KOPT-K1 (cell line): Measurements from ENCODE around the gene NF1.
"Not testable (repeated sequence)": the region's sequence is repeated elsewhere in the genome, so short reads cannot be mapped to it uniquely, and the experiment has no call there.

Experiments used
- H3K27ac ChIP-seq: fragments of 200-600 bp; sonication (generic); 2 replicates; pipeline ENCODE4 v1.5.1; 2016; ENCODE audit warnings: antibody characterized with exemption, mild to moderate bottlenecking, low read depth, low read length; ENCODE audit not compliant: poor library complexity, severe bottlenecking
- H3K36me3 ChIP-seq: fragments of 200-600 bp; sonication (generic); 2 replicates; pipeline ENCODE4 v1.5.1; 2017; ENCODE audit warnings: antibody characterized with exemption, mild to moderate bottlenecking, low read length, moderate library complexity; ENCODE audit not compliant: insufficient read depth
- H3K9me3 ChIP-seq: fragments of 200-600 bp; sonication (generic); 2 replicates; pipeline ENCODE4 v1.5.1; 2017; ENCODE audit warnings: antibody characterized with exemption, low read length, mild to moderate bottlenecking; ENCODE audit not compliant: insufficient read depth, poor library complexity, severe bottlenecking

The NF1 gene

DNA sequence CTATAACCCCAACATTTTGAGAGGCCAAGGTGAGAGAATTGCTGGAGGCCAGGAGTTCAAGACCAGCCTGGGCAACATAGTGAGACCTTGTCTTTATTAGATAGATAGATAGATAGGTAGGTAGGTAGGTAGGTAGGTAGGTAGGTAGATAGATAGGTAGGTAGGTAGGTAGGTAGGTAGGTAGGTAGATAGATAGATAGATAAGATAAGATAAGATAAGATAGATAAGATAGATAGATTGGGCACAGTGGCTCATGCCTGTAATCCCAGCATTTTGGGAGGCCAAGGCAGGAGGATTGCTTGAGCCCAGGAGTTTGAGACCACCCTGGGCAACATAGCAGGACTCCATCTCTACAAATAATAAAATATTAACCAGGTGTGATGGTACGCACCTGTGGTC, 168.1 kb downstream of the NF1 start:
- peaks cover 42% of the 10 kb centered on the region for H3K36me3 ChIP-seq
- not testable (repeated sequence) for H3K9me3 ChIP-seq, H3K27ac ChIP-seq

- H3K9me3 ChIP-seq: no peaks in the 10 kb centered on the region
- no peak overlapping the region for H3K27ac ChIP-seq
- peaks cover 53% of the 10 kb centered on the region for H3K36me3 ChIP-seq
Observed at GRCh38 chr17:31266042-31266441, 171.3 kb downstream of the NF1 start.

DNA sequence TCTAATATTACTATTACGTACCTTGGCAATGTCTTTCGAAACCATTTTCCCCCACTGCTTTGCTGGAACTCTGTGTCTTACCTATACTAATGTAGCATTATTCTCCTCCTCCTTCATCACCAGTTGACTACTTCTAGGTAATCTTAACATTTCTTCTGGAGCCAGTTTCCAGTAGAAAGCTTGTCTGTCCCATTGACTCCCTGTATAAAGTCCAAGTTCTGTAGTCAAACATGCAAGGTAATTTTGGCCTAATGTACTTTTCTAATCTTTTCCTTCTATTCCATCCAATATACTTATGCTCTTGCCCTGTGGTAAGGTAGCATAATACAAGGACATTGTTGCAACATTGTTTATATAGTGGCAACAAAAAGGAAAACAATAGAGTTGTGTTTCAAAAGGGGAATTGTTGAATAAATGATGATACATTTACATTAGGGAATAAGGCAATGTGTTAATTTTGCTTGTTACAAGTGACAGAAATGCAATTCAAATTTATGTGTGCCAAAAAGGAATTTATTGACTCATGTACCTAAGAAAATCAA, 174.3 kb downstream of the NF1 start:
- peaks cover 52% of the 10 kb centered on the region for H3K36me3 ChIP-seq
- no peaks in the 10 kb centered on the region for H3K9me3 ChIP-seq
- H3K27ac ChIP-seq: no peak overlapping the region

GRCh38 chr17:31269578-31269983, 174.8 kb downstream of the NF1 start:
- H3K27ac ChIP-seq: no peak overlapping the region
- H3K36me3 ChIP-seq: peaks cover 52% of the 10 kb centered on the region
- H3K9me3 ChIP-seq: no peaks in the 10 kb centered on the region

GRCh38 chr17:31272236-31272635, 177.5 kb downstream of the NF1 start:
- H3K9me3 ChIP-seq: no peaks in the 10 kb centered on the region
- H3K27ac ChIP-seq: no peak overlapping the region
- H3K36me3 ChIP-seq: peaks cover 33% of the 10 kb centered on the region

GRCh38 chr17:31272803-31273202, 178.0 kb downstream of the NF1 start:
- Histone ChIP-seq H3K36me3 (peaks cover 33% of the 10 kb centered on the region), H3K9me3 (no peaks in the 10 kb centered on the region), H3K27ac (no peak overlapping the region)

DNA sequence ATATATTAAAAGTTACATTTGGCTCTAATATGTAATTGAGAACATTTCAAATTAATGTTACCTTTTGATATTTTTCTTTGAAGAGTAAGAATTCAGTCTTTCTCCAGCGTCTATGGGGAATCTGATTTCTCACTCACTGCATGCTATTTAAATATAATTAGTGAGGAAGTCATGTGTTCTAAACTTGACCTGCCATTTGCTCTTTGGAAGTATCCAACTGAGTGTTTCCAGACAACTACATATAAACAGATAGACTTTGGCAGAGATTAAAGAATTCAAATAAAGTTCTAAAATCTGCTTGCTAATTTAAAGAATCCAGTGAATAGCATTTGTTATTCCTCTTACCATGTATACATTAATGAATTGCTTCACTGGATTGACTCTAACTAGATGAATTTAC, 178.7 kb downstream of the NF1 start:
- H3K27ac ChIP-seq: no peak overlapping the region
- peaks cover 28% of the 10 kb centered on the region for H3K36me3 ChIP-seq
- no peaks in the 10 kb centered on the region for H3K9me3 ChIP-seq

- Histone ChIP-seq H3K27ac (no peak overlapping the region), H3K36me3 (peaks cover 25% of the 10 kb centered on the region), H3K9me3 (no peaks in the 10 kb centered on the region)
Observed at GRCh38 chr17:31274252-31274651, 179.5 kb downstream of the NF1 start.

DNA sequence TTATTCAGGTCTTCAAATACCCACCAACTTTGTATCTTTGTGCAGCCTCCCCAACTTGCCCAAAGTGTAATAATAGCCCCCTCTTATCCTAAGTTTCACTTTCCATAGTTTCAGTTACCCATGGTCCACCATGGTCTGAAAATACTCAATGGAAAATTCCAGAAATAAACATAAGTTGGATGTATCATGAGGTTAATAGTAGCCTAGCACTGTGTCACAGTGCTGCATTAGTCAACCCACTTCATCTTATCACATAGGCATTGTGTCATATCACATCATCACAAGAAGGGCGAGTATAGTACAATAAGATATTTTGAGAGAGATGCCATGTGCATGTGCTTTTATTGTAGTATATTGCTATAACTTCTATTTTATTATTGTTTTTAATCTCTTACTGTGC, 180.3 kb downstream of the NF1 start:
- H3K36me3 ChIP-seq: peaks cover 18% of the 10 kb centered on the region
- H3K27ac ChIP-seq: no peak overlapping the region
- no peaks in the 10 kb centered on the region for H3K9me3 ChIP-seq

DNA sequence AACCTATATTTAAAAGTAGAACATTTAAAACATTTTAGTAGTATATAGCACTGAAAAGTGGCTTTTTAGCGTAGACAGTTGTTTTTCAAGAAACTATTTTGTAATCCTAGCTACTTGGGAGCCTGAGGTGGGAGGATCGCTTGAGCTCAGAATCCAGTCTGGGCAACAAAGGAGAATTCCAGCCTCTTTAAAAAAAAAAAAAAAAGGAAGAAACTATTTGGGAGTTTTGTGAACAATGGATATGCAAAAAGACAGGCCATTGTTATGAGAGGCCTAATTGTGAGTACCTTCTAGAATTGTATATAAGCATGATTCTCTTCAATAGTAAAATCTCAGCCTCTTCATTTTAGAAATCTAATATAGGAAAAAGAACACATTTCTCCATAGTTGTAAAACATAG, 184.6 kb downstream of the NF1 start:
- peaks cover 22% of the 10 kb centered on the region for H3K36me3 ChIP-seq
- no peak overlapping the region for H3K27ac ChIP-seq
- H3K9me3 ChIP-seq: no peaks in the 10 kb centered on the region

- H3K9me3 ChIP-seq: no peaks in the 10 kb centered on the region
- peaks cover 22% of the 10 kb centered on the region for H3K36me3 ChIP-seq
- H3K27ac ChIP-seq: no peak overlapping the region
Observed at GRCh38 chr17:31281061-31281460, 186.3 kb downstream of the NF1 start.

- Histone ChIP-seq H3K36me3 (peaks cover 12% of the 10 kb centered on the region; the same call in 1 of the 2 replicates), H3K27ac (no peak overlapping the region), H3K9me3 (no peaks in the 10 kb centered on the region)
Observed at GRCh38 chr17:31283841-31284240, 189.1 kb downstream of the NF1 start.

- Histone ChIP-seq H3K36me3 (peaks cover 2% of the 10 kb centered on the region), H3K27ac (no peak overlapping the region), H3K9me3 (no peaks in the 10 kb centered on the region)
Observed at GRCh38 chr17:31286587-31286986, 191.8 kb downstream of the NF1 start.

- H3K27ac ChIP-seq, H3K9me3 ChIP-seq, H3K36me3 ChIP-seq: not testable (repeated sequence)
Observed at GRCh38 chr17:31287932-31288331, 193.2 kb downstream of the NF1 start.

- Histone ChIP-seq H3K27ac (no peak overlapping the region), H3K9me3 (no peaks in the 10 kb centered on the region), H3K36me3 (no peaks in the 10 kb centered on the region; the same call in 1 of the 2 replicates)
Observed at GRCh38 chr17:31289790-31290189, 195.0 kb downstream of the NF1 start.

DNA sequence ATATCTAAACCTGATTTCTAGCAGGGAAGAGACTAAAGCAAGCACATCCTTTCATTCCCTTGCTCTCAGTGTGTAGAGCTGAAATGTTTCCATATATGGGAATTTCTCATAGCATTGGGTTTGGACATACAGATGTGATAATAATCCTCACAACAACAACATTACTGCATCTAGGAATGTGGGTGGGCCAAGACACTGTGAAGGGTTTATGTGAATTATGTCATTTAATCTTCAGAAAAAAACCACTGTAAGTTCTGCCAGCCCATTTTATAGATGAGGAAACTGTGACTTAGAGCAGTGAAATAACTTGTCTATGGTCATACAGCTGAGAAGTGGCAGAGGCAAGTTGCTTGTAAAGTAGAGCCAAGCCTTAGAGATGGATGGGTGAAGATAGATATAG, 197.0 kb downstream of the NF1 start:
- Histone ChIP-seq H3K36me3 (no peaks in the 10 kb centered on the region; the same call in 1 of the 2 replicates), H3K9me3 (no peaks in the 10 kb centered on the region)

More for the DNA sequence above, 197.0 kb downstream of the NF1 start:
- no peak overlapping the region for H3K27ac ChIP-seq
